GM21381 (cell line): ENCODE data around the gene TM4SF1.
"Not testable (repeated sequence)": the region's sequence is repeated elsewhere in the genome, so short reads cannot be mapped to it uniquely, and the experiment has no call there.

ENCODE experiments used
- ATAC-seq: cut with Tn5 transposase; IDR thresholded peaks from one replicate; pipeline ENCODE4 v1.9.1; 2021; ENCODE audit warnings: mild to moderate bottlenecking, moderate library complexity; ENCODE audit not compliant: unreplicated experiment

Gene TM4SF1

GRCh38 chr3:149352556-149352955, 24.9 kb downstream of the TM4SF1 start:
- ATAC-seq, result peak; percentile 94

GRCh38 chr3:149343951-149344350, 33.5 kb downstream of the TM4SF1 start:
- ATAC-seq, result no peak

GRCh38 chr3:149342413-149343380, 34.8 kb downstream of the TM4SF1 start:
- ATAC-seq, result no peak

GRCh38 chr3:149340310-149340933, 37.0 kb downstream of the TM4SF1 start:
- no peak for ATAC-seq

GRCh38 chr3:149339931-149340309, 37.5 kb downstream of the TM4SF1 start:
- no peak for ATAC-seq

DNA sequence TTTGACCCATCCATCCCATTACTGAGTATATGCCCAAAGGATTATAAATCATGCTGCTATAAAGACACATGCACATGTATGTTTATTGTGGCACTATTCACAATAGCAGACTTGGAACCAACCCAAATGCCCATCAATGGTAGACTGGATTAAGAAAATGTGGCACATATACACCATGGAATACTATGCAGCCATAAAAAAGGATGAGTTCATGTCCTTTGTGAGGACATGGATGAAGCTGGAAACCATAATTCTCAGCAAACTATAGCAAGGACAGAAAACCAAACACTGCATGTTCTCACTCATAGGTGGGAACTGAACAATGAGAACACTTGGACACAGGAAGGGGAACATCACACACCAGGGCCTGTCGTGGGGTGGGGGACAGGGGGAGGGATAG, 40.0 kb downstream of the TM4SF1 start:
- ATAC-seq, result not testable (repeated sequence)

DNA sequence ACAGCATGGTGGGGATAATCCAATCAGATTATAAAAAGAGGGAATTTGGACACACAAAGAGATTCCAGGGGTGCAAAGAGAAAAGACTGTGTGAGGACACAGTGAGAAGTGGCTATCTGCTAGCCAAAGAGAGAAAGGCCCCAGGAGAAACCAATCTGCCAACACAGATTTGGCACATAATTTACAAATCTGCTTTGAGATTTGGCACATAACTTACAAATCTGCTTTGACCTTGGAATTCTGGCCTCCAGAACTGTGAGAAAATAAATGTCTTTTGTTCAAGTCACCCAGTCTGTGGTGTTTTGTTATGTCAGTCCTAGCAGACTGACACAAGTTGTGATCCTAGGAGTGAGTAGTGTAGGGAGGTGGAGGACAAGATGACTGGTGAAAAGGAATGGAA, 40.5 kb downstream of the TM4SF1 start:
- no peak for ATAC-seq

GRCh38 chr3:149333176-149333859, 44.1 kb downstream of the TM4SF1 start, which contains the start of gene TM4SF18:
Gene TM4SF18 (minus strand): TSS chr3:149333636. CDS start chr3:149333382, 254 bp downstream.
- no peak for ATAC-seq

DNA sequence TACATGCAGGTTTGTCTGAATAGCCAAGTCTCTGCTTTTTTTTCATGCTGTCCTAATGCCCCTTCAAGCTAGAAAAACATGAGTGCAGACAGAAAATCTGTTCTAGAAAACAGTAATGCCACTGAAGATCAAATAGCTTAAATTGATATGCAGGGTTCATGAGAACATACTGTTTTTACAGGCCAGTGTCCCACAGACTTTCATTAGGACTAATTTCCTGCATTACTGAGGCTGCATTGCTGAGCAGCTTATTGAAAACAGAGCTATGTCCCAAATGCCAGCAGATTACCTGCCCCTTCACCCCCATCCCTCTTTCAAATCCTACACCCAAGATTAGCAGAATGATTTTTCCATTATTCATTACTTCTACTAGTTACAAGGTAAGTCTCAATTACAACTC, 44.7 kb downstream of the TM4SF1 start:
- ATAC-seq, result no peak

DNA sequence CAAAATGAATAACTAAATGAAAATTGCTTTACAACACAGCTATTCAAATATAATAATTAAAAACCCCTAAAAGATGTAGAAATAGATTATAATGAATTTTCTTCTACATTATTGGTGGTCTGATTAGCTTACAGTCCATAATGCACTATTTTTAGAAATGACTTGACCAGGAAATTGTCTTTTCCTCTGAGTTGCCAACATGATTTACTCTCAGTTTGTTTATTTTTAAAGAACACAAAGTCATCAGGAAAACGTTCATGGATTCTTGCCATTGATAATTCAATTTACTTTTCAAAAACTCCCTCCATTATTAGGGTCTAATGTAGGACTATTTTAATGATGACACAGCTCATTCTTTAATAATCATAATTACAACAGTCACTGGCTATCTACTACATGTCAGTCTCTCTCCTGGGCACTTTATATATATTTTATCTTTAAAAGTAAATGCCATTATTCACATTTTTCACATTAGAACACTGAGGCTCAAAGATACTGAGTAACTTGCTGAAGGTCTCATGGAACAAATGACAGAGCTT, 45.2 kb downstream of the TM4SF1 start:
- no peak for ATAC-seq

DNA sequence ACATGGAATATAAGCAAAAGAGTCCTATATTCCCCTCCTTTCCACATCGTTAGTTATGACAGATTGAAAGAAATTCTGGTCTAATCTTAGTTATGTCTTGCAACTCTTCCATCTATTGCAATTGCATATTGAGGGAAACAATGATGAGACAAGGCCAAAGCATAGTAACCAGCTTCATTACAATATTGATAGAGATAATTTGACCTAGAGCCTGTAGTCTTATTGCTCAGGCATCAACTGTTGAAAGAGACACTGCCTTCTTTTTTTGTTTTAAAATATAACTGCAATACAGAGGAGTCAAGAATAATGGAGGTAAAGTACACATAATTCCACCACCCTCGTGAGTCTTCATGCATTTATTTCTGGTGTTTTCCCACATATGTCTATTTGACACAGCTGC, 46.1 kb downstream of the TM4SF1 start:
- ATAC-seq, result no peak

DNA sequence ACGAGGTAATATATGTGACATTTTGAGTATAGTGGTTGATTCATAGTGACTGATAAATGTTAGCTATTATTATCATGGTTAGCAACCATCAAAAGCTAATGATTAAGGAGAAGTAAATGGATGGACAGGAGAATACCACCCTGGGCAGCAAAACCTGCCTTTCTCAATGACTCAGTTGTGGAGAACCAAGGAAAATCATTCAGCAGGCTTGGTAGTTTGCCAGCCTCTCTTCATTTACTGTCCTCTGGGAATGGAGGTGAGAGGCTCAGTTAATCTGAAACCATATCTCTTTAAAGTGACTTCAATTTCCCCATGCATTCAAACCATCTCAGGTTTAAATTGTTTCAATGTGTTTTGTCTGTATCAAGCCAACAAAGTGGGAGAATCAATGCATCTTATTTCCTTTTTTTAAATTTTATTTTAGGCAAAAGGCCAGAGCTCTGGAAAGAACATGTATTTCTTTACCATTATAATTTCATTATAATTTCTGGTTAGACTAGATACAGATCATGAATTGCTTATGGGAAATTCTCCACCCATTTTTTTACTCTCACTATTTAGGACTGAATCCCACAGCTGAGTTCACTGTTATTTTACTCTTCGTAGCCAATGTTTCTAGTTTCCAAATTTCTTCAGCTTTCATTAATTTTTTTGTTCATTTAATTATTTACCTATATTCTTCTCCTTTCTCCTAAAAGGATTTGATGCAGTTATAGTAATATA, 46.7 kb downstream of the TM4SF1 start:
- no peak for ATAC-seq

DNA sequence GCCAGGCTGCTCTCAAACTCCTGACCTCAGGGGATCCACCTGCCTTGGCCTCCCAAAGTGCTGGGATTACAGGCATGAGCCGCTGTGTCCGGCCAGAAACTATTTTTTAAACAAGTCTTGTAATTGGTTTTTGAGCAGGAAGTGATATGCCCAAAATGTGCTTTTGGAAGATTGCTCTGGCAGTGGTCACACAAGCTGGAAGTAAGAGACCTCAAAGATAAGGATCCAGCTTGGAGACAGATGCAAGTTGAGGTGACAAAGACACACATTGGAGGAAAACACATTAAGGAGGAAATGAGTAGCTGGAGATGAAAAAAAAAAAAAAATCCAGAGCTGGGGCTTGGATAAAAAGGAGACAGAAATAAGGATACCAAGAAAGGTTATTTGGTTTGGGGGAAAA, 50.3 kb downstream of the TM4SF1 start:
- no peak for ATAC-seq

GRCh38 chr3:149325581-149325980, 51.9 kb downstream of the TM4SF1 start:
- ATAC-seq, result no peak

- ATAC-seq, result no peak
These were observed 53.1 kb downstream of the TM4SF1 start for GRCh38 chr3:149324332-149324731.

DNA sequence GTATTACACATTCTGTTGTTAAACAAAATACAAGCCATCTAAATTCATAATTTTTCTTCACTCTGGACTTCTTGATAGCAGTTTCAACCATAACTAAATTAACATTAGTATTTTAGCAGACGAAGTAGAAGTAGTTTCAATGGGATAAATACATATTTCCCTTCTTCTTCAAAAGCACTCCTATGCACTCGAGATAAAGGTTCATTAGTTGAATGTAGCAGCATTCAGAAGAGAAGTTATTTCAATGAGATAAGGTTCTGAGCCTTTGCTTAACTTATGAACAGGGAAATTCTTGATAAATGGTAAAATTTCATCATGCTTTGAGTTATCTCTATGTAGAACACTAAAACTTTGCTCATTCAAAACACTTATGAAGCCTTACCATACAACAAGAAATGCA, 55.8 kb downstream of the TM4SF1 start:
- ATAC-seq, result no peak

GRCh38 chr3:149321136-149321535, 56.3 kb downstream of the TM4SF1 start:
- no peak for ATAC-seq

GRCh38 chr3:149319750-149320149, 57.7 kb downstream of the TM4SF1 start:
- ATAC-seq, result no peak
